D341Med (cell line): ENCODE results near the gene HELB.
A peak's percentile ranks its signal among the peaks of the same experiment; 100 is the strongest.
"Not testable (repeated sequence)": the region's sequence is repeated elsewhere in the genome, so short reads cannot be mapped to it uniquely, and the experiment has no call there.

Experiments used
- DNase-seq: peaks from one replicate; pipeline ENCODE4 v3.0.0; 2012; ENCODE audit warnings: low spot score

Gene HELB

GRCh38 chr12:66303316-66303804, 1.1 kb downstream of the HELB start:
- not testable (repeated sequence) for DNase-seq

GRCh38 chr12:66304296-66304900, 2.1 kb downstream of the HELB start:
- DNase-seq, result no peak

GRCh38 chr12:66309606-66310005, 7.3 kb downstream of the HELB start:
- no peak for DNase-seq

- DNase-seq, result no peak
Observed at GRCh38 chr12:66312189-66312588, 9.9 kb downstream of the HELB start.

- DNase-seq, result no peak
Observed at GRCh38 chr12:66314278-66314677, 12.0 kb downstream of the HELB start.

- DNase-seq, result no peak
Observed at GRCh38 chr12:66319266-66319954, 17.1 kb downstream of the HELB start.

GRCh38 chr12:66320996-66321395, 18.7 kb downstream of the HELB start:
- DNase-seq, result no peak

- DNase-seq, result no peak
Observed at GRCh38 chr12:66321435-66321834, 19.1 kb downstream of the HELB start.

- no peak for DNase-seq
Observed at GRCh38 chr12:66323017-66323416, 20.7 kb downstream of the HELB start.

GRCh38 chr12:66329941-66330340, 27.6 kb downstream of the HELB start:
- no peak for DNase-seq

GRCh38 chr12:66331016-66331415, 28.7 kb downstream of the HELB start:
- no peak for DNase-seq

GRCh38 chr12:66331814-66332213, 29.5 kb downstream of the HELB start:
- no peak for DNase-seq

GRCh38 chr12:66335746-66336145, 33.5 kb downstream of the HELB start:
- DNase-seq, result no peak

GRCh38 chr12:66337381-66338010, 35.2 kb downstream of the HELB start:
- DNase-seq, result no peak

- no peak for DNase-seq
Observed at GRCh38 chr12:66340131-66340530, 37.8 kb downstream of the HELB start.

- no peak for DNase-seq
Observed at GRCh38 chr12:66341126-66341525, 38.8 kb downstream of the HELB start.

- no peak for DNase-seq
Observed at GRCh38 chr12:66345212-66345611, 42.9 kb downstream of the HELB start.

- no peak for DNase-seq
Observed at GRCh38 chr12:66345956-66346355, 43.7 kb downstream of the HELB start.

- DNase-seq, result no peak
Observed at GRCh38 chr12:66351301-66351700, 49.0 kb downstream of the HELB start.

GRCh38 chr12:66352197-66352596, 49.9 kb downstream of the HELB start:
- peak; percentile 53 for DNase-seq

- DNase-seq, result no peak
Observed at GRCh38 chr12:66352899-66353298, 50.6 kb downstream of the HELB start.

GRCh38 chr12:66354291-66354690, 52.0 kb downstream of the HELB start:
- DNase-seq, result no peak

- DNase-seq, result no peak
Observed at GRCh38 chr12:66359300-66359699, 57.0 kb downstream of the HELB start.
